H1 (cell line): ENCODE results near the gene ZGRF1. TPM values are rescaled to one million over a fixed set of nuclear protein-coding genes. Genes with fewer than 3 reads are reported as not detected.

ENCODE experiments used
- CREB1 ChIP-seq: IDR thresholded peaks from 2 replicates; pipeline ENCODE4 v1.6.1; 2012; ENCODE audit warnings: inconsistent platforms
- CTCF ChIP-seq, 3 experiments: IDR thresholded peaks; 1 replicate in 2 of 3; 2 replicates in 1 of 3; pipeline versions ENCODE4 v1.5.1 to v1.6.1; 2011; ENCODE audit warnings: low read length in 3 of 3, mild to moderate bottlenecking in 3 of 3, inconsistent platforms in 2 of 3, low read depth in 1 of 3, moderate library complexity in 1 of 3; ENCODE audit not compliant: insufficient read depth in 1 of 3; ENCODE audit errors: control extremely low read depth in 1 of 3
- KDM5A ChIP-seq: fragments of 200-600 bp; IDR thresholded peaks from 2 replicates; pipeline ENCODE4 v1.7.1; 2012; ENCODE audit warnings: mild to moderate bottlenecking, low read length, inconsistent platforms, mixed read lengths
- PHF8 ChIP-seq: fragments of 200-600 bp; sonication (generic); conservative IDR thresholded peaks from 2 replicates; pipeline ENCODE4 v1.7.1; 2012; ENCODE audit warnings: low read depth, mild to moderate bottlenecking, inconsistent platforms, low read length, moderate library complexity
- RFX5 ChIP-seq: IDR thresholded peaks from 2 replicates; pipeline ENCODE4 v1.6.1; 2011; ENCODE audit warnings: low read depth, low read length, improper control_type of control experiment, borderline replicate concordance
- TBP ChIP-seq: IDR thresholded peaks from 2 replicates; pipeline ENCODE4 v1.6.1; 2011; ENCODE audit warnings: low read depth, low read length, improper control_type of control experiment
- polyA plus RNA-seq, 7 experiments: library from polyadenylated mRNA; depleted of rRNA in 3 of 7; stranded (reverse) in 5 of 7; unstranded in 2 of 7; fragments of >200 nt in 5 of 7; fragments of 200-250 nt in 2 of 7; gene quantifications; 1 replicate in 5 of 7; 2 replicates in 1 of 7; 4 replicates in 1 of 7; pipeline versions ENCODE4 v1.2.1 to v1.2.3, GENCODE V29; 2011 to 2013; ENCODE audit warnings: missing spikeins in 2 of 7, mixed read lengths in 2 of 7
- total RNA-seq: library from RNA; stranded (reverse); fragmentation: NEBNext Ultra II Directional; extraction: Animal tissue kit (Norgen Biotek cat#: 25700); gene quantifications from 2 replicates; pipeline ENCODE4 v1.2.1, GENCODE V29; 2021

ZGRF1 gene
- total and polyA plus RNA-seq, 2 of the 8 experiments (the other 6 are each of a cell fraction or from before 2014, with no cell fraction given), result 12.0 to 44.6 TPM

DNA sequence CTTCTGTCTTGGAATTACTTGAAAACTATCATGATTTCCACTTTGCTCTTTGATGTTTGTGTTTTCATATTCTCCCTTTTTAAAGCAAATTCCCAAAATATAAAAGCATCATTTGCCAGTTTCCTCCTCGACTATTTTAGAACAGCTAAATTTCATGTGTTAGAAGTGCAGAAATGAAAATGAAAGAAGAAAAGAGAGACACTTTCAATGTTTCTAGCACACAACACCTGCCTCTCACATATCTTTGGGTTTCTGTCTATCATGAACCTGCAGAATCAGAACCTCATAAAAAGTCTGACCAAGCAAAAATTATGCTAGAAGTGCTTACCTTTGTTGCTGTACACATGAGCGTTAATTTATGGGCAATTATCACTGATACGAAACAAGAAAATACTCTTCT lies 118.8 kb downstream of the ZGRF1 start (continued):
- TF ChIP-seq KDM5A (no peak), PHF8 (no peak), TBP (no peak), RFX5 (no peak), CTCF (IDR thresholded peaks at IDR 0.05; ENCODE audit: control extremely low read depth in 1 of 3, insufficient read depth in 1 of 3, low read depth in 1 of 3, low read length in 3 of 3) (no peak), CREB1 (no peak)
